Endothelial cell (in vitro differentiated cells): ENCODE measurements around the gene KIAA1671. TPM values are rescaled to one million over a fixed set of nuclear protein-coding genes. Genes with fewer than 3 reads are reported as not detected.
A peak's percentile ranks its signal among the peaks of the same experiment; 100 is the strongest.

Experiments used
- DNase-seq: peaks from one replicate; pipeline ENCODE4 v3.0.0; 2021; ENCODE audit warnings: low spot score
- H3K27ac Mint-ChIP-seq: one replicate; pipeline ENCODE4 v1.8.0; 2021; ENCODE audit warnings: mixed read lengths, inconsistent platforms; ENCODE audit not compliant: unreplicated experiment
- H3K27me3 Mint-ChIP-seq: one replicate; pipeline ENCODE4 v1.8.0; 2021; ENCODE audit warnings: mild to moderate bottlenecking, moderate library complexity, mixed read lengths, inconsistent platforms; ENCODE audit not compliant: unreplicated experiment
- H3K36me3 Mint-ChIP-seq: one replicate; pipeline ENCODE4 v1.8.0; 2021; ENCODE audit warnings: mild to moderate bottlenecking, low read depth, mixed read lengths, inconsistent platforms; ENCODE audit not compliant: unreplicated experiment
- H3K4me1 Mint-ChIP-seq: one replicate; pipeline ENCODE4 v1.8.0; 2021; ENCODE audit warnings: mild to moderate bottlenecking, mixed read lengths, inconsistent platforms; ENCODE audit not compliant: unreplicated experiment
- H3K4me3 Mint-ChIP-seq: one replicate; pipeline ENCODE4 v1.8.0; 2021; ENCODE audit warnings: mild to moderate bottlenecking, mixed read lengths, inconsistent platforms; ENCODE audit not compliant: unreplicated experiment
- H3K9me3 Mint-ChIP-seq: one replicate; pipeline ENCODE4 v1.8.0; 2021; ENCODE audit warnings: mixed read lengths, inconsistent platforms; ENCODE audit not compliant: unreplicated experiment
- total RNA-seq: library from RNA; stranded (reverse); fragmentation: NEBNext Ultra II Directional; extraction: Animal tissue kit (Norgen Biotek cat#: 25700); gene quantifications from one replicate; pipeline ENCODE4 v1.2.1, GENCODE V29; 2021; ENCODE audit not compliant: unreplicated experiment
- TF ChIP-seq, protein P1 (sequence below): fragments of 200-600 bp; sonication (generic); IDR thresholded peaks from one replicate; pipeline ENCODE4 v1.5.0; 2021; ENCODE audit warnings: antibody characterized with exemption; ENCODE audit not compliant: unreplicated experiment

KIAA1671 gene
- total RNA-seq, 1 donor from 2014 or later, result 92.1 TPM

GRCh38 chr22:25207553-25208157, 255.1 kb downstream of the KIAA1671 start:
- Mint-ChIP-seq H3K36me3 (peaks cover 14% of the 10 kb centered on the region), H3K27me3 (peaks cover 4% of the 10 kb centered on the region), H3K27ac (no peak overlapping the region), H3K4me1 (peaks cover 15% of the 10 kb centered on the region), H3K9me3 (no peaks in the 10 kb centered on the region), H3K4me3 (no peak overlapping the region)
- no peak for DNase-seq
- TF ChIP-seq, protein P1, sequence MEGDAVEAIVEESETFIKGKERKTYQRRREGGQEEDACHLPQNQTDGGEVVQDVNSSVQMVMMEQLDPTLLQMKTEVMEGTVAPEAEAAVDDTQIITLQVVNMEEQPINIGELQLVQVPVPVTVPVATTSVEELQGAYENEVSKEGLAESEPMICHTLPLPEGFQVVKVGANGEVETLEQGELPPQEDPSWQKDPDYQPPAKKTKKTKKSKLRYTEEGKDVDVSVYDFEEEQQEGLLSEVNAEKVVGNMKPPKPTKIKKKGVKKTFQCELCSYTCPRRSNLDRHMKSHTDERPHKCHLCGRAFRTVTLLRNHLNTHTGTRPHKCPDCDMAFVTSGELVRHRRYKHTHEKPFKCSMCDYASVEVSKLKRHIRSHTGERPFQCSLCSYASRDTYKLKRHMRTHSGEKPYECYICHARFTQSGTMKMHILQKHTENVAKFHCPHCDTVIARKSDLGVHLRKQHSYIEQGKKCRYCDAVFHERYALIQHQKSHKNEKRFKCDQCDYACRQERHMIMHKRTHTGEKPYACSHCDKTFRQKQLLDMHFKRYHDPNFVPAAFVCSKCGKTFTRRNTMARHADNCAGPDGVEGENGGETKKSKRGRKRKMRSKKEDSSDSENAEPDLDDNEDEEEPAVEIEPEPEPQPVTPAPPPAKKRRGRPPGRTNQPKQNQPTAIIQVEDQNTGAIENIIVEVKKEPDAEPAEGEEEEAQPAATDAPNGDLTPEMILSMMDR, result no peak

DNA sequence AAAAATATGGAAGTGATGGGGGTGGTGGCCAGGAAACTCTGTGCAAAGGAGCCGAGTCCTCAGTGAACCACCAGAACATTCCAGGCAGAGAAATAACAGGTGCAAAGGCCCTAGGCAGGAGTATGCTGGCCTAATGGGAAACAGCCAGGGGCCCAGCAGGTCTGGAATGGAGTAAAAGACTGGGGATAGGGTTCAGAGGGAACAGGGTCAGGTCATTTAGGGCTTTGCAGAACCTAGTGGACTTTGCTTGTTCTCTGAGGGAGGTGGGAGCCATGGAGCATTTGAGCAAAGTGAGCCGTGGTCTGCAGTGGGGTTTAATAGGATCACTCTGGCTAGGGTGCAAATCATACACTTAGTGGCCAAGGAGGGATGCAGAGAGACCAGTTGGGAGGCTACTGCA, 255.8 kb downstream of the KIAA1671 start:
- DNase-seq, result no peak
- Mint-ChIP-seq H3K9me3 (no peaks in the 10 kb centered on the region), H3K36me3 (peaks cover 15% of the 10 kb centered on the region), H3K27ac (no peak overlapping the region), H3K27me3 (peaks cover 4% of the 10 kb centered on the region), H3K4me3 (no peak overlapping the region), H3K4me1 (peaks cover 15% of the 10 kb centered on the region)
- TF ChIP-seq, protein P1, result no peak

DNA sequence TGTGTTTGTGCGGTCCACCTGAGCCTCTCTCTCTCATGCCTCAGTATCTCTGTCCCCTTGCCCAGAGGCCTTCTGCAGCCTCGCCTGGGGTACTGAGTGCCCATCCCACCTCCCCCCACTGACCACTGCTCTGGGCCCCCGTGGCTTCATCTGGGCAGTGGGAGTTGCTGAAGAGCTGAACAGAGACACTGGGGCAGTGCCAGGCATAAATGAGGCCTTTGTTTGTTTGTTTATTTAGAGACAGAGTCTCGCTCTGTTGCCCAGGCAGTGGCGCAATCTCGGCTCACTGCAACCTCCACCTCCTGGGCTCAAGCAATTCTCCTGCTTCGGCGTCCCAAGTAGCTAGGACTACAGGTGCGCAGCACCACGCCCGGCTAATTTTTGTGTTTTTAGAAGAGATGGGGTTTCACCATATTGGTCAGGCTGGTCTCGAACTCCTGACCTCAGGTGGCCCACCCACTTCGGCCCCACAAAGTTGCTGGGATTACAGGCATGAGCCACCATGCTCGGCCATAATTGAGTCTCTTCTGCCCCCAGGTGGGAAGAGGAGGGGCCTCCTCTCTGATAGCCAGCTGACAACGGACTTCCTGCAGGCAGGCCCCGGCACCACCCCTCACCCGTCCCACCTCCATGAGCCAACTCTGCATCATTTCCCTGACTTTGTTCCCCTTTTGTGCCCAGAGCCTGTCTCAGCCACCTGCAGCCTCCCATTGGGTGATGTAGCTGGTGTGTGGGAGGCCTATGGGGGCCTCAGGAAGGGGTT, 256.4 kb downstream of the KIAA1671 start:
- Mint-ChIP-seq H3K36me3 (peaks cover 20% of the 10 kb centered on the region), H3K4me3 (no peak overlapping the region), H3K27me3 (peaks cover 4% of the 10 kb centered on the region), H3K4me1 (peaks cover 15% of the 10 kb centered on the region), H3K9me3 (no peaks in the 10 kb centered on the region), H3K27ac (no peak overlapping the region)
- DNase-seq, result no peak
- TF ChIP-seq, protein P1, result no peak

DNA sequence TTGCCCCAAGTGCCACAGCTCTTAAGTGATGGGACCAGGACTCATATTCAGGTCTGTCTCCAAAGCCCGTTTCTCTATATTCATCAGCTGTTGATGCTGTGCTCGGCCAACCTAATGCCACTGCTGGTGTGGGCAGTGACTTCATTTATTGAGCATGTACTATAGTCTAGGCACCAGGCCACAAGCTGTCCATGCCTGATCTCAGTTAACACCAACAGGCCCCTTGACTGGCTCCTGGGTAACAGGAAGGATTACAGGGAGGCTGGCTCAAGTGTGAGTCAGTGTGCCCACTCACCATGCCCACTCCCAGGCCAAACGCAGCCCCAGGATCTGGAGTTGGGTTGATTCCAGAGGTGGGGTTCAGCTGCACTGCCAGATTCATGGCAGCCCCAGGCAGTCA, 258.3 kb downstream of the KIAA1671 start:
- peaks cover 17% of the 10 kb centered on the region for H3K36me3 Mint-ChIP-seq
- TF ChIP-seq, protein P1, result no peak
- DNase-seq, result no peak
- H3K4me1 Mint-ChIP-seq, result peaks cover 15% of the 10 kb centered on the region
- H3K27ac Mint-ChIP-seq, result no peak overlapping the region
- H3K27me3 Mint-ChIP-seq, result peaks cover 2% of the 10 kb centered on the region
- no peaks in the 10 kb centered on the region for H3K9me3 Mint-ChIP-seq
- H3K4me3 Mint-ChIP-seq, result no peak overlapping the region

- Mint-ChIP-seq H3K9me3 (no peaks in the 10 kb centered on the region), H3K36me3 (peaks cover 11% of the 10 kb centered on the region), H3K27ac (peak overlapping the region; percentile 95), H3K4me1 (peaks cover 15% of the 10 kb centered on the region), H3K4me3 (no peak overlapping the region), H3K27me3 (peaks cover 2% of the 10 kb centered on the region)
- peak; percentile 42 for DNase-seq
- TF ChIP-seq, protein P1, result no peak
Measured at GRCh38 chr22:25212337-25212736, 259.8 kb downstream of the KIAA1671 start.
